Medulla oblongata (tissue), 1 donor: ENCODE data around the gene UTP3.
"Not testable (repeated sequence)": the region's sequence is repeated elsewhere in the genome, so short reads cannot be mapped to it uniquely, and the experiment has no call there.

Experiments
- DNase-seq: peaks from one replicate; pipeline ENCODE4 v3.0.0-alpha.2; 2015; ENCODE audit errors: extremely low spot score

The UTP3 gene, protein sequence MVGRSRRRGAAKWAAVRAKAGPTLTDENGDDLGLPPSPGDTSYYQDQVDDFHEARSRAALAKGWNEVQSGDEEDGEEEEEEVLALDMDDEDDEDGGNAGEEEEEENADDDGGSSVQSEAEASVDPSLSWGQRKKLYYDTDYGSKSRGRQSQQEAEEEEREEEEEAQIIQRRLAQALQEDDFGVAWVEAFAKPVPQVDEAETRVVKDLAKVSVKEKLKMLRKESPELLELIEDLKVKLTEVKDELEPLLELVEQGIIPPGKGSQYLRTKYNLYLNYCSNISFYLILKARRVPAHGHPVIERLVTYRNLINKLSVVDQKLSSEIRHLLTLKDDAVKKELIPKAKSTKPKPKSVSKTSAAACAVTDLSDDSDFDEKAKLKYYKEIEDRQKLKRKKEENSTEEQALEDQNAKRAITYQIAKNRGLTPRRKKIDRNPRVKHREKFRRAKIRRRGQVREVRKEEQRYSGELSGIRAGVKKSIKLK

DNA sequence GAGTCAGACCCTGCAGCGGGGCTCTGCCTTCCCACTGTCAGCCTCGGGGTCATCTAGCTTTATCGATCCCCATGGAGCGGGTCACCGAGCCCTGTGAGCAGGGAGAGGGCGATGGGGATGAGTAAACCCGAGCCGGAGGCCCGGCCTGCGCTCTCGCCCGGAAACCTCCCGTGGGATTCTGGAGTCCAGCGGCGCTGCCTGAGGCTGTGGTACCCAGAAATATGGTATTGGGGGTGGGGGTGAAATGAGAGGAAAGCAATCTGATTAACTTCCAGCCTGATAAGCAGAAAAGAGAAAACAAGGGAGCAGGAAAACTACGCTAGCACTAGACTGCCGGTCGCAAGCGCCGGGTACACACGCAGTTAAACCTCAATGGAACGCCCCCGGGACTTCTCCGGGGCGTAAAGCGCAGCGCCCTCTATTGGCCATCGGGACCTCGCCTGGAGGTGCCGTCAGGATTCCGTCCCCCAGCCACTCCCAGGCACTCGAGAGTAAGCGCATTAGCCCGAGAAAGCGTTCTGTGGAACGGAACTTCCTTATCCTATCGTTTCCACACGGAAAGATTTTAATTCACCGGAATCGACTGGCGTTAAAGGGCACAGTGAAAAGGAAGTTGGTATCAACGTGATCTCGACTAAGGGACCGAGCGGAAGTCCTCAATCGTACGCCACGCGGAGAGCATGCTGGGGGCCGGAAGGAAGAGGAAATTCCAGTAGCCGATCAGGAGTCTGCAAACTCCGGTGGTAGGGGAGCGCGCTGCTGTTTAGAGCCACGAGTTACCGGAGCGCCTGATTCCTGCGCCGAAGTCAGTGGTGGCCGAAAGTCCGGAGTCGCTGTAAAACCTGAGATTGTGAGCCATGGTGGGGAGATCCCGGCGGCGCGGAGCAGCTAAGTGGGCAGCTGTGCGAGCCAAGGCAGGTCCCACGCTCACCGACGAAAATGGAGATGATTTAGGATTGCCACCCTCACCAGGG, at the start of gene UTP3:
TSS of gene UTP3 (plus strand) at position 712 of the 974 bp plus-strand sequence. CDS start at position 858, 146 bp downstream.
- peak; percentile 100 for DNase-seq

DNA sequence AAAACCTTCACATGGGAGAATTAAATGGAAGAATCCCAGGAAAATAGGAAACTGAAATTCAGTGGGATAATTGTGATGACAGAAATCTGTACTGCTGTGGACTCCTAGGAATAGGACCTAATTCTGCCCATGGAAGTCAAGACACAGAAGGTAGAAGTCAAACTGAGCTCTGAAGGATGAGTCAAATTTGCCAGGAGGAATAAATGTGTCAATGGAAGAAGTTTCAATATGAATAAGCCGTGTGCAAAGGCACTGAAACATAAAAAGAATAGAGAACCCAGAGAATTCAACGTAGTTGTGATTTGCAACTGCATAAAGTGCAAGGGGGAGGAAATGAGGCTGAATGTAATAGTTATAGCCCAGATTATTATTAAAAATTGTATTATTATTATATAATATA, 48.1 kb upstream of the UTP3 start:
- no peak for DNase-seq

DNA sequence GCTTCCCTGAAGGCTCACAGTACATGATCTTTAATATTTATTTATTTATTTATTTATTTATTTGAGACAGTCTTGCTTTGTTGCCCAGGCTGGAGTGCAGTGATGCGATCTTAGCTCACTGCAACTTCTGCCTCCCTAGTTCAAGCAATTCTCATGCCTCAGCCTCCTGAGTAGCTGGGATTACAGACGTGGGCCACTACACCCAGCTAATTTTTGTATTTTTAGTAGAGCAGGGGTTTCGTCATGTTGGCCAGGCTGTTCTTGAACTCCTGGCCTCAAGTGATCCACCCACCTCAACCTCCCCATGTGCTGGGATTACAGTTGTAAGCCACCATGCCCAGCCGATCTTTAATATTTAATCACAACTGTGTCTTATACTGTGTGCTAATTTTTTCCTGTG, 37.6 kb upstream of the UTP3 start:
- not testable (repeated sequence) for DNase-seq

DNA sequence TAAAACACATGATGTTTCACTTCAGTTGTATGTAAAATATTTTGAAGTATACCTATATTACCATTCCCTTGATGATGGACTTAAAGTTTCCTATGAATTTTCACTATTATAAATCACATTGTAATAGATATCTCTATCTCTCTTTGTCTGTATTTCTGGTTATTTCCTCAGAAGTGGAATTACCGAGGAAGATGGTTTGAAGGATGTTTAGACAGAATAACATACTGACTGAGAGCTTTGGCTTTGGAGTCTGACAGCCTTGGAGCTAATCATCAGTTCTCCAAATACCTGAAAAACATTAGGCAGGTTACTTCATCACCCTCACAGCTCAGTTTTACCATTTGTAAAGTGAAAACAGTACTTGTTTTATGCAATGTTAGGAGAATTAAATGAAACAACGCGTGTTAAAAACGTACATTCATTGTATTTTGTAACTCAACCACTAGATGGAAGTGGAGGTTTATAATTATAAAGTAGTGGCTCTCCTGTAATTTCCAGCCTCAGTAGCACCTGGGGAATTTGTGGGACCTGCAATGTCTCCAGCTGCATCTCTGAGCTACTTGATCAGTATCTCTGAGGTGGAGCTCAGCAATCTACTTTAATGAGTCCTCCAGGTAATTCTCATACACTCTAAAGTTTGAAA, 36.3 kb upstream of the UTP3 start:
- DNase-seq: peak; percentile 38

DNA sequence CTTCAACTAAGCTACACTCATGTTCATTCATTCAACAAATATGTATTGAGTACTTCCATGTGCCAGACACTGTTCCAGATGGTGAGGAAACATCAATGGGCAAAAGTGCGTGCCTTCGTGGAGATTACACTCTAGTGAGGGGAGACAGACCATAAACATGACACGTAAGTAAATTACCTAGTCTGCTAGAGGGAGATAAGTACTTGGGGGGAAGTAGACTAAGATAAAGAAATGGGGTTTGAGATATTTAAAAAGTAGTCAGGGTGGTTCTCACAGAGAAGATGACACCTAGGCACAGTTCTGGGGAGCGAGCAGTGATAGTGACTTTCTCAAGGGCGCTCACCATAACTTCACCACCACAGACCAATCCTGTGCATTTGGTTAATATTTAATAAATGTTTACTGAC, 33.7 kb upstream of the UTP3 start:
- no peak for DNase-seq

DNA sequence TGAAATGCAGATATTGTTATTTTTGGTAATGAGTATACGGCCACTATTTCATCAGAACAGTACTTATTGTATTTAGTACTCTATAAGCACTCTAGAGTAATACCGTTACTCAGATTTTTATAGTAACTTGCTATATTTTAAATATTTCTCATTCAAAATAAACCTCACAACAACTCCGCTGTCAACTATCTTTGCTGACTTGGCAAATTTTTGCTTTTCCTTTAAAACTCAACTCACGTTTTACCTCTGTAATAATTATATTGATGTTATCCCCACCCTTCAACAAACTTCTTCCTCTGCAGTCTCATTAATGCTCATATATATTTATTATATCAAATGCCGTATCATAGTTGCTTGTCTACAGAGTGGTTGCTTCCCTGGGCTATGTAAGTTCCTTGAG, 31.0 kb upstream of the UTP3 start:
- no peak for DNase-seq

DNA sequence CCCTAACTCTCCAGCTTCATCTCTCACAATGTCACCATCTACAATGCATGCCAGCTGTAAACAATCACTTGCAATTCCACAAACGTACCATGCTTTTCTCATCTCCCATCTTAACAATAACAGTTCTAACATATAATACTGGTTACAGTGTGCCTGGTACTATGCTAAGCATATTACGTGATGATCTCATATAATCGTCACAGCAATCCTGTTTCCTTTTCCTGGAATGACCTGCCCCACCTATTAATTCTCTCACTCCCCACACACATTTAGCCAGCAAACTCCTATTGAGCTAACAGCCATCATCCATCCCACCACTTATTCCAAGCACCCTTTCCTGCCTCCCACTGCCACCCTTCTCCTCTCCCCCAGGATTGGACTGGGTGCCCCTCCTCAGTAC, 29.9 kb upstream of the UTP3 start:
- DNase-seq: no peak

DNA sequence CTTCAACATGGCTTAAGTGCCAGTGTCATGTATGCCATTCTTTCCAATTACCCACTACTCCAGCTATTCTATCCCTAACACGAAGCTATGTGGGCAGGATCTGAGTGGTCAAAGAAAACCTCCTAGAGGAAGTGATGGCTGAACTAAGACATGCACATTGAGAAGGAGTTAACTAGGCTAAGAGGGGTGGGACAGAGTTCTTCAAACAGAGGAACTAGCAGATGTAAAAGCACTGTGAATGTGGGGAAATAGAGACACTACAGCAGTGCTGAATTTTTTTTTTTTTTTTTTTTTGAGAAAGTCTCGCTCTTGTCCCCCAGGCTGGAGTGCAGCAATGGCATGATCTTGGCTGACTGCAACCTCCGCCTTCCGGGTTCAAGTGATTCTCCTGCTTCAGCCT, 28.2 kb upstream of the UTP3 start:
- no peak for DNase-seq

DNA sequence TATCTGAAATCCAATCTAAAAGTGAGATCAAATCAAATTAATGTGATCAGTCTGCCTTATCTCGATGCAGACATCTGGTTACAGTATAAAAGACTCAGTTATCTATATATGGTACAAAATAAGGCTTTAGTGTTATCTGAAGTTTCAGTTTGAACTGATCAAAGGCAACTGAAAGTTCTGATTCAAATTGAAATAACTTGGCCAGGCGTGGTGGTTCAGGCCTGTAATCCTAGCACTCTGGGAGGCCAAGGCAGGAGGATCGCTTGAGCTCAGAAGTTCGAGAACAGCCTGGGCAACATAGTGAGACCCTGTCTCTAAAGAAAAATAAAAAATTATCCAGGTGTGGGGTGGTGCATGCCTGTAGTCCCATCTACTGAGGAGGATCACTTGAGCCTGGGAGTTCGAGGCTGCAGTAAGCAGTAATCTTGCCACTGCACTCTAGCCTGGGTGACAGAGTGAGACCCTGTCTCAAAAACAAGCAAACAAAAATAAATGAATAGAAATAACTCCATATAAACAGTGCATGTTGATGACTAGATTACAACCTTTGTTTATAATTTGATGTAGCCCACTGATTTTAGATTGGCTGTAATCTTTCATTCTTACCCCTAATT, 26.9 kb upstream of the UTP3 start:
- not testable (repeated sequence) for DNase-seq

DNA sequence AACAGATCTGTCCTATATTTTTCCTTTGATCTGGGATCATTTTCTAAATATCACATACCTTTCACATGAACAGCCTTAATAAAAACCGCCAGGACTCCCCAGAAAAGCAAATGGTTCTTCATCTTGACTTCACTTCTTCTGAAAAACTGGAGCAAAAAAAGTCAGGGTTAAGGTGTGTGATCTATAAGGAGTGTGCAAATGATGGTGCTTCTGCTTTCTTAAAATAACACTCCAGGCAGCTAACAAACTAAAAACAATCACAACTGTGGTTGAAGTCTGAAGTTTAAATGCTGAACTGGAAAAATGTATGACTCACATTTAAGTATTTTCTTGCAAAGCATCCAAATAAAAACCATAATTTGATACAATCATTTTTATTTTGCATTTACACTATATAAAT, 22.0 kb upstream of the UTP3 start, which contains the start of gene JCHAIN:
TSS of gene JCHAIN (minus strand) at position 140 of the 400 bp plus-strand sequence. CDS start at position 122, 18 bp downstream.
- DNase-seq: no peak

DNA sequence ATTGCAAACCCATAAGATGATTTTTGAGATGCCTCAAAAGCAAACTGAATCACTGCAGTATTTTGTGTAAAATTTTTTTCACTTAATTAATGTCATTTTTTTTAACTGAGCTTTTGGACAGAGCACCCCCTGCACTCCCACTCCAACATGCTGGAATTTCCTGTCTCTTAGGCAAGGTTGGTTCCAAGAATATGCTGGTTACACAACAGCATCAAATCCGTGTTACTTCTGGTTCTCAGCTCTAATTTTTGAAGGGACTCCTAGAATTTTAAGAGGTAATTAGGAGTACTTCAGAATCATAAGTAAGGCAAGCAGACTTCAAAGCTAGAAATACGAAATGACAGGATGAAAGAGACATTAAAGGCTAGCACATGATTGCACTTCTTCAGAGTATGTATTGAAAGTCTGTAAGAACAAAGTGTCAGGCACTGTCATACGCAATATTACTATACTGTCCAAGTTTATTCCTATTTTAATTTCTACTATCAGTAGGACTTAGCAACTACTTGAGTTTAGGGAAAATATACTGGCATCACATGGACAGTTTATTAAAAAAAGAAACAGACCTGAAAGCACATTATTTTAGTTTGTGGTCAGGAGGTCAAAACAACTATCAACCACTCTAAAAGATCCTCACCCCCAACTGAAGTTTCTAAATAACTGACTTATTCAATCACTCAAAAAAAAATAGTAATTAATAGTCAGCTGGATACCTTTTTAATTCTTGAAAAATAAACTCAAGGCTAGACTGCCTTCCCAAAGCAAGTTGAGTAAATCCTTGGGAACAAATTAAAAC, 20.4 kb upstream of the UTP3 start:
- DNase-seq: no peak

DNA sequence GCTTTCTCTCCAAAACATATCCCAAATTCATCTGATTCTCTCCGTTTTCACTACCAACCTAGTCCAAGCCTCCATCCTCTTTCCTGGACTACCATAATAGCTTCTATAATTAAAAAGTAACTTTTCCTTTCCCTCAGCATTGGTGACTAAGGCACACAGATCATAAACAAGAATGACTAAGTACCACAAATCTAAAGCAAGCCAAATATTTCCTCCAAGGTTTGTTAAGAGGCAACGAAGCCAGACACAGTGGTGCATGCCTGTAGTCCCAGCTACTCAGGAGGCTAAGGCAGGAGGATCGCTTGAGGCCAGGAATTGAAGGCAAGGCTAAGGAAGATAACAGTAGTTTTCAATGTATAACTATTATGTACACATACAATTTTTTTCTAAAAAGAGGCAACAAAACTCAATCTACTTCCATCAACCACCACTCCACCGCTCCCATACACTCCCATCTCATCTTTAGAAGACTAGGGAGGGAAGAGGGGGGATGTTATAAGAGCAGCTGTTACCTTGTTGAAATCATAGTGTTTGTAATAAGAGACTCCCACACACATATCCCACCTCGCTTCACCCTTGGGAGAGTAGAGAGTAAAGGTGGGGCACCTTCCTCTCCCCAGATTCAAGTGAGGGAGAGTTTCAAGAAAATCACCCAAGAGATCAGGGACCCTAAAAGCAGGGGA, 17.9 kb upstream of the UTP3 start:
- DNase-seq: no peak

DNA sequence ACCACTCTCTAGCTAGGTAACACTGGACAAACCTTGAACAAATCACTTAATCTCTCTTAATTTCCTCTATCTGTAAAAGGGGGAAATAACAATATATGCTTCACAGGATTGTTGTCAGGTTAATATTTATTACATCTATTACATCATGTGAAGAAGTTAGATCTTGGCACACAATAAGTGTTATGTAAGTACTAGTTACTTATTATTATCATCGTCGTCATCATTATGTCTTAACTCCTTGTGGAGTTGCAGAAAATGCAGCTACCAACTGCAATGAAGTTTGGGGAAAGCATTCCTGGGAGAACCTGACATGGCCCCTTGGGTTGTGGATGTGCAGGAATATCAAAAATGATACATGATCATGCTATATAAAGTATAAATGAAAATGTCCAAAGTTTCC, 17.2 kb upstream of the UTP3 start:
- DNase-seq: no peak

DNA sequence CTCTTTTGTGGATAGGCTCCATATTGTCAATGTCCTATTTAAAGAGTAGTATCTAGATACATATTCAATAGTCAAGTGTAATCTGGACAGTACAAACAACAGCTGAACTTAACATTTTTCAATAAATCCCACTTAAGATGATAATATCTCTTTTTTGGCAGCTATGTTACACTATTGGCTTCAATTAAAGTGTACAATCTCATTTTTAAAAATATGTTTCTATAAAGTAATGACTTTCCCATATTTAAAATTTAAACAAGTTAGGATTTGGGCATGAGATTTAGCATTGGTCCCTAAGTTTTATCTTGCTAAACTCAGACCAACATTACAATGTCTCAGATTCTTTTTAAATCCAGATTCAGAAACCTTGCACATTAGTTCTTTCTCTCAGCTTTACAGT, 14.1 kb upstream of the UTP3 start:
- DNase-seq: no peak

DNA sequence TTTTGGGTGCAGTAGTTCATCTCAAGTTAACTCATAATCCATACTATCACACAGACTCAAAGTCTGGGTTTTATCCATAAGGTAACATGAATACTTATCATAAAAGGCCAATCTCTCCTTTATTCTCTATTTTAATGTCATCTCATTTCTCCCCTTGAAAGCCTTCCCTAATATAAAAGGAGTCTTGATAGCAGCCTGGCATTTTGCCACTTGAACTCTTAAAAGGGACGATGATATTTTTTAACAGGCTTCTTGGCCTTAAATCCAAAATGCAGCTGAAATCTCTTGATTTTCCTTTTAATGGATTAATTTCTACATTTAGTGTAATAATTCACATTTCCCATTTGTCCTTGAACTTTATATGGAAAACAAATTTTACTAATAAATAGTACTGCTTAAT, 13.6 kb upstream of the UTP3 start:
- no peak for DNase-seq

DNA sequence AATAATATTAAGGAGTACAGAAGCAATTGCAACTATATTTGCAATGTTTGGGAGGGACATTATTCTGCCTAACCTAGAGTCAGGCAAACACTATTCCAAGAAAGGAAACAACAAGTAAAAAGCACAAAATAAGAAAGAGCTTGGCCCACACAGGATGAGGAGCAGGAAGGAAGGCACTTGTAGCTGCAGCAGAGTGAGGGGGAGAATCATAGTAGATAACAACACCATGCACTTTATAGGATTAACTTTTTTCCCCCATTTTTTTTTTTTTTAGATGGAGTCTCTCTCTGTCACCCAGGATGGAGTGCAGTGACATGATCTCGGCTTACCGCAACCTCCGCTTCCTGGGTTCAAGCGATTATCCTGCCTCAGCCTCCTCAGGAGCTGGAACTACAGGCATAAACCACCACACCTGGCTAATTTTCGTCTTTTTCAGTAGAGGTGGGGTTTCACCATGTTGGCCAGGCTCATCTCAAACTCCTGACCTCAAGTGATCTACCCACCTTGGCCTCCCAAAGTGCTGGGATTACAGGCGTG, 11.7 kb upstream of the UTP3 start:
- no peak for DNase-seq

DNA sequence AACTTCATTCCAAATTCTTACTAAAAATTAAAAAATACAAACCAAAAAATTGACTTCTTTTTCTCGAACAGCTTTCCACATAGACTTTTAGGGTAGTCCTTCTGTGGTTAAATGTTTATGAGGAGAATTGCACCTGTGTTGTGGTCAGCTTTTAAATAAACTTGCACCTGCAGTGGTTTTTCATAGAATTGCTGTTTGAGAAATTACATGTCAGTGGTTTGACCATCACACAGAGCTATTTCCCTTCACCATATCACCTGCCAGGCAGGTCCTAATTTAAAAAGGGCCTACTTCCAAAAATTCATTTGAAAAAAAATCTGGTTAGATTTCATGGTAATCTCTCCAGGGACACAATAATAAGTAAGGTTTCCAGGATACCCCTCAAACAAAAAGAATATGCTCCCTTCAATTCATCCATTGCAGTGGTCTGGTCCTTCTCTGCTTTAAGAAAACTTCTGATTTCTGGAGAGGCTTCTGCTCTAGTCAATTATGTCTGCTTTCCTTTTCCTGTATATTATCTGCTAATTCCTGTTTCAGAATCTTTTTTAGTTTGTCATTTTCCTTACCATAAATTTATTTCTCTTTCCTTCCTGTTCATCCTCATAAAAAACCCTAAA, 9.8 kb upstream of the UTP3 start:
- DNase-seq: no peak

DNA sequence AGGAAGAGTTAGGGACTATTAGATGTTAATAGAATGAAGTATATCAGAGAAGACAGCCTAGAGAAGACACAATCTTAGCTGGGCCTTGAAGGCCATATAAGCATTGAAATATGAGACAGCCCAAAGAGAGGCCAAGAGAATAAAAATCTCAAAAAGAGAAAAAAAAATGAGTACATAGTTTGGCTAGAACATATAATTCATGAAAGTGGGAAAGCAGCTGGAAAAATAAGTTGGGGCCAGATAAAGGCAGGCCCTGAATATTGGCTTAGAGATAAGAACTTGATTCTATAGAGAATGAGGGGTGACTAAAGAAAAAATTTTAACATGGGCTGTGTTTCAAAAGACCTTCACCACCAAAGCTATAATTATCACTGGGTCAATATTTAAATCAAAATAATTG, 7.4 kb upstream of the UTP3 start:
- DNase-seq: no peak

DNA sequence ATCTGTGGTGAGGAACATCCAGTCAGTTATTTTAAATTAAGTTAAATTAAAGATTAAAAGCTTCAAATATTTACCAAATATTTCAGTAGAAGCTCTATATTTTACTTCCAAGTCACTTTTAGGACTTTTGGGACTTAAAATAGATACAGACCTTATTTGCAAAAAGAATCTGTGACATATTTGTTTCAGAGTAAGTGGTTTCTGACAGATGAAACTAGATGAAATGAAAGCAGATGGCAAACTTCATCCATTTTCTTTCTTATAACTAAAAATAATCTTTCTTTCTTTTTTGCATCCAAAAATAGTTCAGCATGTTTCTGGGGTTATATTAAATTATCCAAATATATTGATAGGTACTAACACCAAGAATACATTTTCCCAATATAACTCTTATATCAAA, 6.6 kb upstream of the UTP3 start:
- DNase-seq: no peak
